Karpas-422 (cell line): ENCODE data around the gene DDX50. TPM values are rescaled to one million over a fixed set of nuclear protein-coding genes. Genes with fewer than 3 reads are reported as not detected.

Source experiments
- DNase-seq: peaks from one replicate; pipeline ENCODE4 v3.0.0-alpha.2; 2015
- H2AFZ ChIP-seq: fragments of 200-600 bp; sonication (generic); 2 replicates; pipeline ENCODE4 v1.6.1; 2014; ENCODE audit warnings: antibody characterized with exemption, low read length, mixed read lengths
- H3K27ac ChIP-seq: fragments of 200-600 bp; sonication (generic); 2 replicates; pipeline ENCODE4 v1.5.1; 2014; ENCODE audit warnings: mild to moderate bottlenecking, low read length, moderate library complexity
- H3K27me3 ChIP-seq: fragments of 200-600 bp; sonication (generic); 2 replicates; pipeline ENCODE4 v1.6.1; 2014; ENCODE audit warnings: low read length, mixed read lengths
- H3K36me3 ChIP-seq: fragments of 200-600 bp; sonication (generic); 2 replicates; pipeline ENCODE4 v1.6.1; 2014; ENCODE audit warnings: low read length, mixed read lengths; ENCODE audit not compliant: insufficient read depth
- H3K4me1 ChIP-seq: fragments of 200-600 bp; sonication (generic); 2 replicates; pipeline ENCODE4 v1.6.1; 2014; ENCODE audit warnings: mild to moderate bottlenecking, low read length, mixed read lengths
- H3K4me2 ChIP-seq: fragments of 200-600 bp; sonication (generic); 2 replicates; pipeline ENCODE4 v1.6.1; 2014; ENCODE audit warnings: low read length, low read depth, mild to moderate bottlenecking; ENCODE audit not compliant: poor library complexity, severe bottlenecking
- H3K4me3 ChIP-seq: fragments of 200-600 bp; sonication (generic); 2 replicates; pipeline ENCODE4 v1.5.1; 2014; ENCODE audit warnings: mild to moderate bottlenecking, antibody characterized with exemption, low read length, mixed read lengths
- H3K79me2 ChIP-seq: fragments of 200-600 bp; sonication (generic); 2 replicates; pipeline ENCODE4 v1.6.1; 2014; ENCODE audit warnings: mild to moderate bottlenecking, low read length, mixed read lengths
- H3K9ac ChIP-seq: fragments of 200-600 bp; sonication (generic); 2 replicates; pipeline ENCODE4 v1.6.0; 2014; ENCODE audit warnings: low read length
- H3K9me2 ChIP-seq: fragments of 200-600 bp; sonication (generic), shearing (Covaris generic); replicated peaks from 2 replicates; pipeline ENCODE4 v1.6.0; 2014; ENCODE audit warnings: mild to moderate bottlenecking, low read length, moderate library complexity; ENCODE audit not compliant: insufficient read depth
- H3K9me3 ChIP-seq: fragments of 300-700, 200-600 bp; sonication (generic); 2 replicates; pipeline ENCODE4 v1.6.1; 2014; ENCODE audit warnings: low read length, mixed read lengths
- H4K20me1 ChIP-seq: fragments of 200-600 bp; sonication (generic); 2 replicates; pipeline ENCODE4 v1.6.1; 2014; ENCODE audit warnings: mild to moderate bottlenecking, antibody characterized with exemption, low read length, low read depth; ENCODE audit not compliant: insufficient read depth
- total RNA-seq: library from RNA; depleted of rRNA; stranded (reverse); fragments of >200 nt; shearing (Covaris generic); gene quantifications from 2 replicates; pipeline ENCODE4 v1.2.3, GENCODE V29; 2014; ENCODE audit warnings: low replicate concordance

DDX50 gene
- total RNA-seq, 1 experiment from 2014 or later: 48.3 TPM

GRCh38 chr10:68870545-68871104, 30.5 kb upstream of the DDX50 start:
- Histone ChIP-seq H3K4me3 (no peak overlapping the region), H3K9me2 (no peaks in the 10 kb centered on the region), H3K27ac (no peak overlapping the region), H2AFZ (no peak overlapping the region), H3K4me1 (no peaks in the 10 kb centered on the region), H3K79me2 (no peaks in the 10 kb centered on the region), H3K9ac (no peak overlapping the region), H4K20me1 (no peaks in the 10 kb centered on the region), H3K4me2 (no peak overlapping the region), H3K36me3 (no peaks in the 10 kb centered on the region), H3K9me3 (no peaks in the 10 kb centered on the region; the same call in 1 of the 2 replicates), H3K27me3 (no peaks in the 10 kb centered on the region)
- DNase-seq: no peak

- H3K9ac ChIP-seq: no peak overlapping the region
- no peak overlapping the region for H2AFZ ChIP-seq
- H3K9me2 ChIP-seq: no peaks in the 10 kb centered on the region
- no peaks in the 10 kb centered on the region for H3K36me3 ChIP-seq
- no peak overlapping the region for H3K27ac ChIP-seq
- DNase-seq: no peak
- no peaks in the 10 kb centered on the region for H3K27me3 ChIP-seq
- H4K20me1 ChIP-seq: no peaks in the 10 kb centered on the region
- H3K9me3 ChIP-seq: no peaks in the 10 kb centered on the region; the same call in 1 of the 2 replicates
- H3K4me2 ChIP-seq: no peak overlapping the region
- H3K79me2 ChIP-seq: no peaks in the 10 kb centered on the region
- H3K4me1 ChIP-seq: no peaks in the 10 kb centered on the region
- H3K4me3 ChIP-seq: no peak overlapping the region
These were observed 29.9 kb upstream of the DDX50 start for GRCh38 chr10:68871105-68871711.

- Histone ChIP-seq H3K4me3 (no peak overlapping the region), H3K79me2 (no peaks in the 10 kb centered on the region), H3K9me2 (no peaks in the 10 kb centered on the region), H3K4me1 (no peaks in the 10 kb centered on the region), H4K20me1 (no peaks in the 10 kb centered on the region), H3K9ac (no peak overlapping the region), H3K4me2 (no peak overlapping the region), H3K27ac (no peak overlapping the region), H2AFZ (no peak overlapping the region), H3K9me3 (no peaks in the 10 kb centered on the region; the same call in 1 of the 2 replicates), H3K36me3 (no peaks in the 10 kb centered on the region), H3K27me3 (no peaks in the 10 kb centered on the region)
- no peak for DNase-seq
These were observed 29.3 kb upstream of the DDX50 start for GRCh38 chr10:68871731-68872342.

GRCh38 chr10:68876246-68877138, 24.6 kb upstream of the DDX50 start:
- Histone ChIP-seq H3K4me1 (no peaks in the 10 kb centered on the region), H2AFZ (no peak overlapping the region), H3K4me2 (no peak overlapping the region), H3K27me3 (no peaks in the 10 kb centered on the region), H4K20me1 (no peaks in the 10 kb centered on the region), H3K36me3 (no peaks in the 10 kb centered on the region), H3K79me2 (no peaks in the 10 kb centered on the region), H3K9me2 (no peaks in the 10 kb centered on the region), H3K9ac (no peak overlapping the region), H3K4me3 (no peak overlapping the region), H3K27ac (no peak overlapping the region), H3K9me3 (no peaks in the 10 kb centered on the region)
- DNase-seq: no peak

- Histone ChIP-seq H2AFZ (no peak overlapping the region), H3K36me3 (no peaks in the 10 kb centered on the region), H3K79me2 (no peaks in the 10 kb centered on the region), H4K20me1 (no peaks in the 10 kb centered on the region), H3K27ac (no peak overlapping the region), H3K4me2 (no peak overlapping the region), H3K9me2 (no peaks in the 10 kb centered on the region), H3K27me3 (no peaks in the 10 kb centered on the region), H3K4me1 (no peaks in the 10 kb centered on the region), H3K9ac (no peak overlapping the region), H3K4me3 (no peak overlapping the region), H3K9me3 (no peaks in the 10 kb centered on the region)
- DNase-seq: no peak
These were observed 23.5 kb upstream of the DDX50 start for GRCh38 chr10:68877482-68878110.

- Histone ChIP-seq H3K9ac (no peak overlapping the region), H3K4me2 (no peak overlapping the region), H3K36me3 (no peaks in the 10 kb centered on the region), H3K79me2 (no peaks in the 10 kb centered on the region), H3K27me3 (no peaks in the 10 kb centered on the region), H3K4me1 (no peaks in the 10 kb centered on the region), H3K9me2 (no peaks in the 10 kb centered on the region), H3K27ac (no peak overlapping the region), H2AFZ (no peak overlapping the region), H4K20me1 (no peaks in the 10 kb centered on the region), H3K4me3 (no peak overlapping the region), H3K9me3 (no peaks in the 10 kb centered on the region)
- no peak for DNase-seq
These were observed 22.6 kb upstream of the DDX50 start for GRCh38 chr10:68878496-68878895.

GRCh38 chr10:68879628-68880027, 21.5 kb upstream of the DDX50 start:
- Histone ChIP-seq H3K36me3 (no peaks in the 10 kb centered on the region), H3K79me2 (no peaks in the 10 kb centered on the region), H3K9me3 (no peaks in the 10 kb centered on the region), H3K27ac (no peak overlapping the region), H3K4me2 (no peak overlapping the region), H3K4me1 (no peaks in the 10 kb centered on the region), H3K9me2 (no peaks in the 10 kb centered on the region), H2AFZ (no peak overlapping the region), H4K20me1 (no peaks in the 10 kb centered on the region), H3K4me3 (no peak overlapping the region), H3K27me3 (no peaks in the 10 kb centered on the region), H3K9ac (no peak overlapping the region)
- DNase-seq: no peak

GRCh38 chr10:68880181-68880580, 20.9 kb upstream of the DDX50 start:
- no peak overlapping the region for H3K9ac ChIP-seq
- no peaks in the 10 kb centered on the region for H3K36me3 ChIP-seq
- no peaks in the 10 kb centered on the region for H3K9me2 ChIP-seq
- DNase-seq: no peak
- H3K4me3 ChIP-seq: no peak overlapping the region
- H4K20me1 ChIP-seq: no peaks in the 10 kb centered on the region
- H3K27me3 ChIP-seq: no peaks in the 10 kb centered on the region
- H3K79me2 ChIP-seq: no peaks in the 10 kb centered on the region
- no peaks in the 10 kb centered on the region for H3K9me3 ChIP-seq
- no peak overlapping the region for H2AFZ ChIP-seq
- H3K4me1 ChIP-seq: no peaks in the 10 kb centered on the region
- H3K4me2 ChIP-seq: no peak overlapping the region
- H3K27ac ChIP-seq: no peak overlapping the region
